ENCODE data around the gene MTNR1A.

Gene MTNR1A

GRCh38 chr4:186584912-186585311 lies 29.5 kb upstream of the MTNR1A start:
- no peak for TF ChIP-seq CTCF (conservative IDR thresholded peaks at IDR 0.05)
- no peak overlapping the region for H3K27ac ChIP-seq

- H3K27ac ChIP-seq, result no peak overlapping the region
- TF ChIP-seq CTCF (conservative IDR thresholded peaks at IDR 0.05), result no peak
Observed at GRCh38 chr4:186581421-186581820, 26.1 kb upstream of the MTNR1A start.

DNA sequence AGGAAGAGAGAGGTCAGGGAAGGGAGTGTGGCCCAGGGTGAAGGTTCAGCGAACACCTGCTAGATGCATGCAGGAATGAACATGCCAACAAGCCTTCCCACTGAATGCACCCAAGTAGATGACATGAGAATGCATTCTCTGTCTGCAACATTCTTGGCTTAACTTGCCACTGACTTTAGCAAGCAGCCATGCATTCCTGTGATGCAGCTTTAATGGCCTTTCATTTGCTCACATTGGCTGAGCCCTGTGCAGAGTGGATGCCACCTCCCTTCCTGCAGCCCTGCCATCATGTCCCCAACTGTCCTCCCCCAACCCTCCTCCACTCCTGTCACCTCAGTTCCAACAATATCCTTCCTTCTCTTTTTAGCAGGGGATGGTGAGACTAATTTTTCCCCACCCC lies 25.3 kb upstream of the MTNR1A start:
- no peak overlapping the region for H3K27ac ChIP-seq
- TF ChIP-seq CTCF (conservative IDR thresholded peaks at IDR 0.05), result no peak

- TF ChIP-seq CTCF (conservative IDR thresholded peaks at IDR 0.05), result no peak
- no peak overlapping the region for H3K27ac ChIP-seq
Observed at GRCh38 chr4:186570193-186570996, 15.0 kb upstream of the MTNR1A start.

GRCh38 chr4:186569533-186570192 lies 14.3 kb upstream of the MTNR1A start:
- TF ChIP-seq CTCF (conservative IDR thresholded peaks at IDR 0.05), result no peak
- H3K27ac ChIP-seq, result no peak overlapping the region

DNA sequence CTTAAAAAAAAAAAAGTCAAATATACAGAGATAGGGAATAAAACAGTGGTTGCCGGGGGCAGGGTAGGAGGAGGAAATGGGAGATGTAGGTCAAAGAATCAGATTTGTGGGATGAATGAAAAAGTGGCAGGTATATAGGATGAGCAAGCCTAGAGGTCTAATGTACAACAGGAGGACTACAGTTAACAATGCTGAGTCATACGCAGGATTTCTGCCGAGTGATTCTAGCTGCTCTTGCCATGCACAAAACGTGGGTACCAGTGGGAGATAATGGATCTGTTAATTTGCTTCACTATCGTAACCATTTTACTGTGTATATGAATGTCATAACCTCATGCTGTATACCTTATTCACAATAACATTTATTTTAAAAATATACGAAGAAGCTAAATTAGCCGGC lies 10.7 kb upstream of the MTNR1A start:
- TF ChIP-seq CTCF (conservative IDR thresholded peaks at IDR 0.05), result no peak
- H3K27ac ChIP-seq, result no peak overlapping the region

GRCh38 chr4:186563761-186564160 lies 8.4 kb upstream of the MTNR1A start:
- no peak overlapping the region for H3K27ac ChIP-seq
- TF ChIP-seq CTCF (conservative IDR thresholded peaks at IDR 0.05), result no peak

All from VCaP (cell line).